Stimulated activated CD4-positive, alpha-beta T cell treated with anti-CD3 and anti-CD28 coated beads, Interleukin-1b, Interleukin-23, amount 100 ng/mL, for 48 hours (primary cell): ENCODE results near the gene SLC39A11.
"Not testable (repeated sequence)": the region's sequence is repeated elsewhere in the genome, so short reads cannot be mapped to it uniquely, and the experiment has no call there.

Experiments used
- DNase-seq: peaks from one replicate; pipeline ENCODE4 v3.0.0-alpha.2; 2020

The SLC39A11 gene

DNA sequence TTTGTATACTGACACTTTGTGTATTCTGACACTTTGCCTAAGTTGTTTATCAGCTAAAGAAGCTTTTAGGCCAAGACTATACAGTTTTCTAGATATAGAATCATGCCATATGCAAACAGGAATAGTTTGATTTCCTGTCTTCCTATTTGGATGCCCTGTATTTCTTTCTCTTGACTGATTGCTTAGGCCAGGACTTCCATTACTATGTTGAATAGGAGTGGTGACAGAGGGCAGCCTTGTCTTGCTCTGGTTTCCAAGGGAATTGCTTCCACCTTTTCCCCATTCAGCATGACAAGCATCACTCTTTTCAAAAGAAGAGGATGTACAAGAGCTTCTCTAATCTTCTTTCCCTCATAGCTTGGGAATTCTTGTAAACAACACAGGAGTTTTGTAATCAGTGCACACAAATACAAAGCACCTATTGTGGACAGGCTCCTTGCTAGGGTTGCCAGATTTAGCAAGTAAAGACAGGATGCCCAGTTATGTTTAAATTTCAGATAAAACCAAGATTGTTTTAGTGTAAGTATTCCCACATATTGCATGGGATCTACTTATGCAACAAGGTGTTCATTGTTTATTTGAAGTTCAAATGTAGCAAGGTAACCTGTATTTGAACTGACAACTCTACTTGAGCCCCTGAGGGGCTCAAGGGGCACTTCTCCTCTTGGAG lies 233.5 kb downstream of the SLC39A11 start:
- no peak for DNase-seq

DNA sequence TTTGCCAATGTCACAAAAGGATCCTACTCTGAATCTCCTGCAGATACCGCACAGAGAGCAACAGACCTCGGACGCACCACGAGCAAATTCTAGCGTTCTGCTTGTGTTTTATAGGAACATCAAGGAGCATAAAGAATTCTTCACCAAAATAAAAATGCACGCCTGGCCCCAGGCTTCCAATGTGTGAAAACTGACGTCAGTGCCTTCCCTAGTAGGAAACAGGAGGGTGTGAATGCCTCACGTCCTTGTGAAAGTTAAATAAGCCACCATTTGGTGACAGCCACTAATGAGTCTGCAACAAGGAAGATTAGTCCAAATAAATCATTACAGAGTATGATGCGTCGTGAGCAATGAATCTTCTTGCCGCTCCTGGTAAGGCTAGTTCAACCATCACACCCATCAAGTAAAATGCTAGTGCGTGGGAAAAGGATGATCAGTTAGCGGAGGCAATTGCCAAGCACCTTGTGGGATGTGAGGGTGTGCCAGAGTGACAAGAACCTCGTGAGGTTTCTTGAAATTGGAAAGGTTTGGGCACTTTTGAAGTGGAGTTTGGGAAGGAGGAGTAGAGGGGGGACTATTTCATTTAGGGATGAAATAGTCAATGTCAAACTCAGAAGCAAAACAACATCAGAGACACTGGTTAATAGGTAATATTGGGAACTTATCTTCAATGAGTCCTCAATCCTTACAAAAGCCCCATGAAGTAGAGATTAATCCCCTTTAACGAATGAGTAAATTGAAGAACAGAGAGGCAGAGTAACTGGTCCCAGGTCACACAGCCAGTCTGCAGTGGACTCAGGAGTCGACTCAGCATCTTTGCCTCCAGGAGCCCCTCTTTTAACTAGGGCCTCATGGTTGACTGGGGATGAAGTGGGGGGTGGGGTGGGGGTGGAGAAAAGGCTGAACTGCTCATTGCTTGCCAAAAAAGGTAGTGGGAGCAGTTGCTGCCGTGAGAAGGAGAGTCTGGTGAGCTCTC lies 238.8 kb downstream of the SLC39A11 start:
- no peak for DNase-seq

DNA sequence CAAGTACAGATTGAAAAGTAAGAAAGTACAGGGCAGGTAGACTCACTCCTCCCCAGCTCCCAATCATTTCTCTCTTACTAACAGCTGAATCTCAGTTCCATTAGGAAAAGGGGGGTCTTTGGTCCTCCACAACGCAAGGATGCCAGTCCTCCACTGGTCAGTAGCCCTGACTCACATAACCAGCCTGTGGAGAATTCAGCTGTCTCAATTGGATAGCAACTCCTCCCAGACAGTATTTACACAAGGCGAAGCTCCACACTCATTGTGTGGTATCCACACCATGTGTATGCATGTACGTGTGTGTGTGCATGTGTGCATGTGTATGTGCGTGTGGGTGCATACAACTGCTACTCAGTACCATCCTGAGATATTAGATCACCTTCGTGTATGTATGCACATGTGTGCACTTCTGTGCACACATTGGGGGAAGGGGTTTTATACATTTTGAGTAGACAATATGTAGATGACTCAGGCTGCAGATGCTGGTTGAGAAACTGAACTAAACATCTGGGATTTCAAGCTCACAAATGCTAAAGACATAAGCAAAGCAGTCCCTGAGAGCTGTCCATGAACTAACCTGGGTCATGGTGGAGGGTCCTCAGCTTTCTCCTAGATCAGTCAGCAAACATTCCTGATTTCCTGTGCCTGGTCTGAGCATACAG lies 240.1 kb downstream of the SLC39A11 start:
- no peak for DNase-seq

DNA sequence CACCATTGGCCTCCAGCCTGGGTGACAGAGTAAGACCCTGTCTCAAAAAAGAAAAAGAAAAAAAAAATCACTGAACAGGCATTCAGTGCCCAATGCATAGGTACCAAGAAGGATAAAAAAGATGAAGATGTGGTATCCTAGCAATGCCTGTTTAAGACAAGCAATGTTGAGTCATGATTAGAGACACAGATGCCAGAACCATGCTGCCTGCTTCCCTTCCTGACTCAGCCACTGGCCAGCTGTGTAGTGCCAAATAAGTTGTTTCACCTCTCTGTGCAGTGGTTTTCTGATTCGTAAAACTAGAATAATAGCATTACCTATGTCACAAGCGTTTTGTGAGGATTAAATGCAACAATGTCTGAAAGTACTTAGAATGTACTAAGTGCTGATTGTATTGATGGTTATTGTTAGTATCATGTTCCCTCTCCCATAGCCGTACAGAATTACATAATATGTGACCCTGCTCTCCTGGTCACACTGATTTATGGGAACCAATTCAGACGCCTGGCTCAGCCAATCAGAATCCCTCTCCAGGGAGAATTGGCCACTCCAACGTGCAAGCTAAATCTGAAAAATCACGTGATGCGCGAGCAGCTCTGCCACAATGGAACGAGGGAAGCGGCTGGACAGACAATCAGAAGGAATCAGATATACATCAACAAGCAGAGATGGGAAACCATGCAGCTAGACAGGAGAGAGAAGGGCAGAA lies 241.9 kb downstream of the SLC39A11 start:
- DNase-seq, result no peak

DNA sequence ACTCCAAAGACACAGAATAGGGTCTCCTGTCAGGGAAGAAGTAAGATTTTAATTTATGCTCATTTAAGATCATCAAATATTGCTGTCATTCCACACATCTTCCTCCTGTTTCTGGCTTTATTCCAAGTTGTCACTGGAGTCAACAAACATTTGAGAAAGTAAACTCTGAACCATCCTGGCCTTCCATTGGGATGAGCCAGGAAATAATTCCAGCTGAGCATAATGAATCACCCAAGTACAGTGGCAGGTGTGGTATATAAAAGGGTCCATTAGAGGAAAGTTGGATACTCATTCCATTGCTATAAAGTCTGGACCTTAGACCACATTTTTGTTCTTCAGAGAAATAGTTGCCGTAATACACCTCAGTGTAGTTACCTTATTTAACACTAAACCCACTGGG lies 246.1 kb downstream of the SLC39A11 start:
- DNase-seq, result no peak

DNA sequence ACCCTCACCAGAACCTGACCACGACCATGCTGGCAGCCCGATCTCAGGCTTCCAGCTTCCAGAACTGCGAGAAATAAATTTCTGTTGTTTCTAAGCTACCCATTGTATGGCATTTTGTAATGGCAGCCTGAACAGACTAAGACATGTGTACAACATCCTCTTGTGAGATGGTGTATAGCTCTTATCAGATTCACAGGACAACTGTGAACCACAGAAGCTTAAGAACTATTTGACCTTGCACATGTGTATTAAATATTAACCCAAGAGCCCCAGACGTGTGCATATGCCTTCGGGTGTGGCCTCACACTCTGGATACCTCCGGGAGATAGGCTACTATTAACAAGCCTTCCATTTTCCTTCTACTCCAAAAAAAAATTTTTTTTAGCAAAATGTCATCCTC lies 248.9 kb downstream of the SLC39A11 start:
- DNase-seq, result no peak

DNA sequence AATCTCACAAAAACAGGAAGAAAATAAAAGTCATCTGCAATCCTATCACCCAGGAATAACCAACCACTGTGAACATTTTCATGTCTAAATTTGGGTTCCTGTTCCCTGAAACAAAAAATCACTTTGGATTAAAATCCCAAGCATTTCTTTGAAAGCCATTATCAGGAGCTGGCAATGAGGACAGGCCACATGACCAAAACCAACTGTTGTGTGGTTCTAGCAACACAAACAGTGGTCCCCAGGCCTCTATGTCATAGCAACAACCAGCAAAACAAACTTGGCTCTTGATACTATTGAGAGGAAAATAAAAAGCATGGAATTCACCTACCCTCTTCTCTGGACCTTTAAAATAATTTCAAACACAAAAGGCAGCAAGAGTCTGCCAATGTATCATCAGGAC lies 252.5 kb downstream of the SLC39A11 start:
- DNase-seq, result no peak

DNA sequence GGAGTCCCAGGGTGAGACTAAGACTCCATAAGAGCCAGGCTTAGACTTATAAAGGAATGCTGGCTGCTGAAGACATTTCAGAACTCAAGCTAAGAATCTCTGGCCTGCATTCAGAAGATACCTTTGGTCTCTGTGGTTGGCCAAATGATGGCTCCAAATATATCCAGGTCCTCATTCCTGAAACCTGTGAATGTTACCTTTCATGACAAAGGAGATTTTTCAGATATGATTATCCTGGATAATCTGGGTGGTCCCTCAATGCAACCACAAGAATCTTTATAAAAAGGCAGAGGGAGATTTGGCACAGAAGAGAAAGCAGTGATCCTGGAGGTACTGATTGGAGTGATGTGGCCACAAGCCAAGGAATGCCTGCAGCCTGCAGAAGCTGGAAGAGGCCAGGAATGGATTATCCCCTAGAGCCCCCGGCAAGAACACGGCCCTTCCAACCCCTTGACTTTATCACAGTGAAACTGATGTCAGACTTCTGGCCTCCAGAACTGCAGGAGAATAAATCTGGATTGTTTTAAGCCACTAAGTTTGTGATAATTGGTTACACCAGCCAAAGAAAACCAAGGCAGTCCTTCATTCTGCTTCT lies 253.3 kb downstream of the SLC39A11 start:
- DNase-seq, result no peak

DNA sequence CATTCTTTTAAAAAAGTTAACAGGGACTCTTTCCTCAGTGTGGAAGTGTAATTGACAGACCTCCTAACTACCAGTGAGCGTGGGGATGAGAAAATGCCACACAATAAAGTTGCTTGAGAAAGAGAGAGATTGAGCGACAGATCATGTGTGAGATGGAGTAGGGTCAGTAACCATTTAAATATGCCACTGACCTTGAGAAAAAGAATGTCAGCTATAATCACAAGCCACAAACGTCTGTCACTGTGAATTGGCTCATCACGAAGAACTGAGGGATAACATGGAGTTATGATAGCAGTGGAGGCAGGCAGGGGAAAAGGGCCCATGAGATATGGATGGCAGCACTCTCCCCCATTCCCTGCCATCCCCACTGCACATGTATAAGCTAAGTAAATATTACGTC lies 253.9 kb downstream of the SLC39A11 start:
- DNase-seq, result no peak

DNA sequence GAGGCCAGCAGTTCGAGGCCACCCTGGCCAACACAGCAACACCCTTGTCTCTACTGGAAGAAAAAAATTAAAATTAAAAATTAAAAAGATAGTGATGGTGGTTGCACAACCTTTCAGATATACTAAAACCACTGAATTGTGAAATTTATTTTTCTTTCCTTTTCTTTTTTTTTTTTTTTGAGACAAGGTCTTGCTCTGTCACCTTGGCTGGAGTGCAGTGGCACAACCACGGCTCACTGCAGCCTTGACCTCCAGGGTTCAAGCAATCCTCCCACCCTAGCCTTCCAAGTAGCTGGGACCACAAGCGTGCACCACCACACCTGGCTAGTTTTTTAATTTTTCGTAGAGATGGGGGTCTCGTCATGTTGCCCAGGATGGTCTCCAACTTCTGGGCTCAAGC lies 254.4 kb downstream of the SLC39A11 start:
- no peak for DNase-seq

DNA sequence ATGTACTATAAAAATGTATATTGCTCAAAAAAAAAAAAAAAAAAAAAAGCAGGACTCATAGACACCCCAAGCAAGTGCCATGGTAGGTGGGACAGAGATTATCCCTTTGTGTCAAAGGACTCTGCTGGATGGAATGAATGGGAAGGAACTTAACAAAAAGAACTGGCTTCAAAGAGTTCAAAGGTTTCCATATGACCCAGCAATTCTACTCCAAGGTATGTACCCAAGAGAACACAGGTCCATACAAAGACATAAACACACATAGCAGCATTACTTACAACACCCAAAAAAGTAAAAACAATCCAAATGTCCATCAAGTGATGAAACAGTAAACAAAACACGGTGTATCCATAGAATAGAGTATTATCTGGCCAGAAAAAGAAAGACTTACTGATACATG lies 255.2 kb downstream of the SLC39A11 start:
- DNase-seq, result no peak

DNA sequence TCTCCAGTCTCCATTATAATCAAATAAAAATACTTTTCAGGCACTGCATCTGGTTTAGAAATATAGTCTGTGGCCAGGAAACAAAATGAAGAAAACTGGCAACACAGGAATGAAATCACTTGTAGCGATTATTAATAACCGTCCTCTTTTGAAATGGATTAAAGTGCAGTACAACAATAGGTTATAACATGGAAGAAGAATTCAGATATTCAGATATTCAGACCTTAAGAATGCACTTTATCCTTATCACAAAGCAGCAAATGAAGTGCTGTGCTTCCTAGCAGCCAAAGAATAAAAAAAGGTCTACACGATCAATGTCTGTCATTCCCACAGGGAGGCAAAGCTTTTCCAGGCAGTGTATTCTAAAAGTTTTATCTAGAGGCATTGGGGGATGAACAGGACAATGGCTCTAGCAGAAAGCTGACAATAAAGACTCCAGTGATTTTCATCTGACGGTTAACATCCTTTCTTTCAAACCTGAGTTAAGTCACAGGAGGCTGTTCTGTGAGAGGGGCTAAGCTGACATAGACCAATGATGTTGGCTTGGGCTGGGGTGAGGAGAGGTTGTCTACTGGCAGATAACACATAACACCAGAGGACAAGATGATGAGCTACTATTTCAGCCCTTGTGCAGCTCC lies 259.2 kb downstream of the SLC39A11 start:
- no peak for DNase-seq

DNA sequence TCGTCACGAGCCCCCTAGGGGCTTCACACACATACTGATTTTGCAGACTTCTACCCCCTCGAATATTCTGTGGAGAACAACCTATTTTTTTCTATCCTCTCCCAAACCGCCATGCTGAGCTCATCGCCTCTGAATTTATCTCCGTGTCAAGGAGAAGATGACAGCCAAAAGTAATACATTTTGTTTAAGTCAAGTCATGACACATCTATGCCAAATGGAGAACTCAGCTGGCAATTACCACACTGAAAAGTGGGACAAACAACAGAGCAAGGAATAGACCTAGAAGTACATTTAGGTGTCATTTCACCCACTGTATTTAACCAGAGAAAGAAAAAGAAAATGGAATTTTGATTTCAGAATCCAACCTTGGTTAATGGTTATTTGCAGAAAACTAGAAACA lies 260.2 kb downstream of the SLC39A11 start:
- no peak for DNase-seq

DNA sequence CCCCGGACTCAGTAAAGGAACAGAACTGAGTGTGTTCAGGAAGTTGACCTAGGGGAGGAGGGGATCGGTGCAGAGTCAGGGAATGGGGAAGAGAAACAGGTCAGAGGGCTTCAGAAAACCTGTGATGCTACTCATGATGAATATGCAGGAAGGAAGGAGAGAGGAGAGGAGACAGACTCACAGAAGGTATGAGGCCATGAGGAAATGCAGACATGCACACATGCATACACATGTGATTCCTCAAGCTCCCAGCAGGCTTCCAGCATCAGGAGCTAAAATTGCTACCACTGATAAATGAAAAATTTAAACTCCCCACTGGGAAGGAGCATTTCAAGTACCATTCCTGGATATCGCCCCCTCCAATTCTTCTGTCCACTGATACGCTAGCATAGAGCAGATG lies 262.6 kb downstream of the SLC39A11 start:
- no peak for DNase-seq

DNA sequence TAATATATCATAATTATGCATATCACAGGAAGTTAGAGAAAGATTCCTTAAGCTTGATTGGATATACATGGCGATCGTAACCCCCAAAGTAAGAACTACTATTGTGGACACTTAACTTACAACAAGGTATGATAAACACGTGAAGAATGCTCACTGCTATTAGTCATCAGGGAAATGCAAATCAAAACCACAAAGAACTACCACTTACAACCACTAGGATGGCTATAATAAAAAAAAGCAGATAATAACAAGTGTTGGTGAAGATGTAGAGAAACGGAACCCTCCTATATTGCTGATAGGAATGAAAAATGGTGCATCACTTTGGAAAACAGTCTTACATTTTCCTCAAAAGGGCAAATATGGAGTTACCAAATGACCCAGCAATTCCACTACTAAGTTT lies 265.9 kb downstream of the SLC39A11 start:
- DNase-seq, result no peak

DNA sequence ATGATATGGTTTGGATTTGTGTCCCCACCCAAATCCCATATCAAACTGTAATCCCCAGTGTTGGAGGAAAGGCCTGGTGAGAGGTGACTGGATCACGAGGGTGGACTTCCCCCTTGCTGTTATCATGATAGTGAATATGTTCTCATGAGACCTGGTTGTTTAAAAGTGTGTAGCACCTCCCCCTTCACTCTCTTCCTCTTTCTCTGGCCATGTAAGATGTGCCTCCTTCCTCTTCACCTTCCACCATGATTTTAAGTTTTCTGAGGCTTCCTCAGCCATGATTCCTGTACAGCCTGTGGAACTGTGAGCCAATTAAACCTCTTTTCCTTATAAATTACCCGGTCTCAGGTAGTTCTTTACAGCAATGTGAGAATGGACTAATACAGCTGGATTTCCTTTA lies 266.4 kb downstream of the SLC39A11 start:
- DNase-seq, result not testable (repeated sequence)

DNA sequence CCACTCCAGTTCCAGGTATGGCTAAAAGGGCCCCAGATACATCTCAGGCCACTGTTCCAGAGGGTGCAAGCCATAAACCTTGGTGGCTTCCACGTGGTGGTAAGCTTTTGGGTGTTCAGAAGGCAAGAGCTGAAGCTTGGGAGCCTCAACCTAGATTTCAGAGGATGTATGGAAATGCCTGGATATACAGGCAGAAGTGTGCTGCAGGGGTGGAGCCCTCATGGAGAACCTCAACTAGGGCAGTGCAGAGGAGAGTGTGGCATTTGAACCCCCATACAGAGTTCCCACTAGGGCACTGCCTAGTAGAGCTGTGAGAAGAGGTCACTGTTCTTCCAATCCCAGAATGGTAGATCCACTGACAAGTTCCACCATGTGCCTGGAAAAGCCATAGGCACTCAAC lies 267.3 kb downstream of the SLC39A11 start:
- no peak for DNase-seq

DNA sequence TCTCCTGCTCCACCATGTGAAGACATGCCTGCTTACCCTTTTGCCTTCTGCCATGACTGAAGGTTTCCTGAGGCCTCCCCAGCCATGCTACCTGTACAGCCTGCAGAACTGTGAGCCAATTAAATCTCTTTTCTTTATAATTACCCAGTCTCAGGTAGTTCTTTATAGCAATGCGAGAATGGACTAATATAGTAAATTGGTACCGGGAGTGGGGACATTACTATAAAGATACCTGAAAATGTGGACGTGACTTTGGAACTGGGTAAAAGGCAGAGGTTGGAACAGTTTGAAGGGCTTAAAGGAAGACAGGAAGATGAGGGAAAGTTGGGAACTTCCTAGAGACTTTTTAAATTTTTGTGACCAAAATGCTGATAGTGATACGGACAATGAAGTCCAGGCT lies 268.2 kb downstream of the SLC39A11 start:
- not testable (repeated sequence) for DNase-seq

DNA sequence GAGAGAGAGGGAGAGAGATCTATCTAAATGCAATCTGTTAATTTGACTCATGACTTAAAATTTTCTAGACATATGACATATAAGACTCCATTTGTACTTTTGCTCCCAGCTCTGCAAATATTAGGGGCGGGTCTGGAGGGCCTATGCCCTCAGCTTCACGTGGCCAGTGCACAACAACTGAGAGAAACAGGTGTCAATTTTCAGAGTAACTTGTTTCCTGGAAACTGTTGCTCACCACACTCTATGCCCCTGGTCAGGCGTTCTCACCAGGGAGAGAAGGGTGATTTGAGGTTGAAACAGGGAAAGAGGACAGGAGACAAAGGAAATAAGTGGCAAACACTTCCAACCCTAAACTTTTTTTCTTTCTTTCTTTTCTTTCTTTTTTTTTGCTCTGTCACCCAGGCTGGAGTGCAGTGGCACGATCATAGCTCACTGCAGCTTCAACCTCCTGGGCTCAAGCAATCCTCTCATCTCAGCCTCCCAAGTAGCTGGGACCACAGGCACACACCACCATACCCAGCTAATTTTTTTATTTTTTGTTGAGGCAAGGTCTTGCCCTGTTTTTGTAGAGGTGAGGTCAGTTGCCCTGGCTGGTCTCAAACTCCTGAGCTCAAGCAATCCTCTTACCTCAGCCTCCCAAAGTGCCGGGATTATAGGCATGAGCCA lies 270.0 kb downstream of the SLC39A11 start:
- DNase-seq, result no peak

DNA sequence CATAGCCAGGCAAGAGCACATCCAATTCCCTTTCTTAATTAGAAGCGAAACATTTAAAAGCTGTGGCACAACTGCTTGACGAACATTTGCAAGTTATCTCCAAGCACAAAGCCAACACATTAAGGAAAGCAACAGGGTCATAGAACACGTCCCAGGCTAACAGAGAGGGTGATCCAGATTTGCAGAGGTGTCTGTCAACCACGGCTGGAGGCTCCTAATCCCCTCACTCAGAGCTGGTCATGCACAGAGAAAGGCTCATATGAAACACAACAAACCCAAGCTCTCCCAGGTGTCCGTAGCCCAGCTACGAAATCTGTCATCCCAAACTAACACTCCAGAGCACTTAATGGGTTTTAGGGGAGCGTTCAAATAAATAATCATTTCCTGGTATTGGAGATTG lies 276.1 kb downstream of the SLC39A11 start:
- no peak for DNase-seq

DNA sequence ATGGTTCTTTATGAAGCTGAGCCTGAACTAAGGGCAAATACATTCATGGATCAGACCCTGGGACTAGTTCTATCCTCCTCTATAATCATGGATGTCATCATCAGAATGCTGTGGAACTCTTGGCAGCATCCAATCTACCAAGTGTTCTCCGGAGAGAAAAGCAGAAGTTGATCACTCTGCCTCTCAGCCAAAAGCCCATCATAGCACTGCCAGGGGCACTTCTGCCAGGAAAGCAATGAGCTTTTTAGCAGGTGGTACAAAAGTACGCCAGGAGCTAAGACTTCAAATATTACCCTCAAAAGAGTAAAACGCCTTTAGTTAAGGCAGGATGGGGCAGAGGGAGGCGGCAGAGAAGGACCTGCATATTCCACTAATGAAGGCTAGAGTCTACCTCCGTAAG lies 279.0 kb downstream of the SLC39A11 start:
- no peak for DNase-seq

DNA sequence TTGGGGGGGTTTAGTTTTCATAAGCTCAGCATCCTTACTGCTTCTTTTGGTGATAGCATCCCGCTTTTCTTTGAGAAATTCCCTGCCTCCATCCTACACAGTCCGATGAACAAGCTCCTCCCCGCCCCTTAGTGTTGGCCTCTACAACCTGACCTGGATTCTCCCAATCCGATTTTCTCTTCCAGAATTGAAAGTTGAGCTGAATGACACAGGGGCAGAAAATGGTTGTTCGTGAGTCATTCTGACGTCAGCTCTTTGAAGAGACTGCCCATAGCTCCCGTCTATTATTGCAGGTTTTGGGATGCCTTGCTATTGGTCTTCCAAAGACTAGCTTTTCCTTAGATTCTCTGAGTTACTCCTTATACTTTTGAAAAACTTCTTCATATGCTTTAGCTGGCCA lies 279.7 kb downstream of the SLC39A11 start:
- DNase-seq, result no peak
